Sigmoid colon (tissue), 7 donors: ENCODE measurements around the gene SPON2. TPM values are rescaled to one million over a fixed set of nuclear protein-coding genes. Genes with fewer than 3 reads are reported as not detected.

Experiments used
- DNase-seq: peaks from one replicate; pipeline ENCODE4 v3.0.0-alpha.2; 2019
- H3K27ac ChIP-seq, 4 donors: fragments of 200-600 bp; sonication (generic); one replicate each; pipeline ENCODE4 v1.5.1; 2016 to 2019; ENCODE audit warnings: mild to moderate bottlenecking in 1 of 4
- H3K27me3 ChIP-seq, 3 donors: fragments of 200-600 bp; sonication (generic); one replicate each; pipeline ENCODE4 v1.5.1; 2019; ENCODE audit warnings: mild to moderate bottlenecking in 1 of 3
- H3K36me3 ChIP-seq, 4 donors: fragments of 200-600 bp; sonication (generic); one replicate each; pipeline ENCODE4 v1.5.1; 2016 to 2019
- H3K4me1 ChIP-seq, 4 donors: fragments of 200-600 bp; sonication (generic); one replicate each; pipeline ENCODE4 v1.5.1; 2017 to 2019
- H3K4me3 ChIP-seq, 4 donors: fragments of 200-600 bp; sonication (generic); one replicate each; pipeline ENCODE4 v1.5.1; 2017 to 2019; ENCODE audit warnings: mild to moderate bottlenecking in 2 of 4, moderate library complexity in 1 of 4
- H3K9me3 ChIP-seq, 4 donors: fragments of 200-600 bp in 3 of 4; sonication (generic) in 3 of 4; one replicate each; pipeline versions ENCODE4 v1.5.1 to v1.6.1; 2013 to 2019
- EP300 ChIP-seq, 4 donors: sonication (generic); formaldehyde crosslinking; IDR thresholded peaks; one replicate each; pipeline ENCODE4 v1.6.1; 2017; ENCODE audit warnings: antibody characterized with exemption in 4 of 4
- POLR2A ChIP-seq, 2 donors: fragments of 450-650 bp; IDR thresholded peaks; one replicate each; pipeline ENCODE4 v1.6.1; 2016; ENCODE audit warnings: antibody characterized with exemption in 2 of 2, mild to moderate bottlenecking in 2 of 2, moderate library complexity in 2 of 2
- POLR2AphosphoS5 ChIP-seq, 4 donors: sonication (generic); formaldehyde crosslinking; IDR thresholded peaks; one replicate each; pipeline ENCODE4 v1.6.1; 2017; ENCODE audit warnings: antibody characterized with exemption in 4 of 4
- WGBS, 2 donors: extraction: QIAGEN DNeasy Blood & Tissue Kit; methylation state at CpG; one replicate each; pipeline ENCODE4 v1.1.7; 2013; 5-methylcytosine and 5-hydroxymethylcytosine counted together
- intact Hi-C: fragments of 100-400 bp; cut with DNase I; formaldehyde crosslinking; loops from one replicate; pipeline ENCODE4 v1.15.1; 2023
- polyA plus RNA-seq, 3 donors: library from polyadenylated mRNA; stranded (reverse); fragments of 200-250 nt; gene quantifications; one replicate each; pipeline ENCODE4 v1.2.3, GENCODE V29; 2013
- total RNA-seq, 4 donors: library from RNA; depleted of rRNA; stranded (reverse); fragments of >200 nt; gene quantifications; one replicate each; pipeline ENCODE4 v1.1.0, GENCODE V29; 2016
- TF ChIP-seq, protein P1 (sequence below), 4 experiments: fragments of 450-650 bp in 3 of 4; fragments of 200-600 bp in 1 of 4; IDR thresholded peaks; one replicate each; pipeline ENCODE4 v1.5.1; 2016 to 2019; ENCODE audit warnings: antibody characterized with exemption in 4 of 4, mild to moderate bottlenecking in 3 of 4, moderate library complexity in 2 of 4
- donor health status: healthy with polysubstance abuse.
- donor health status: Bipolar disorder and iron deficiency.
- donor health status: healthy.

The SPON2 gene
- total and polyA plus RNA-seq, 7 donors, result 8.6 to 165 (median 33.6) TPM

DNA sequence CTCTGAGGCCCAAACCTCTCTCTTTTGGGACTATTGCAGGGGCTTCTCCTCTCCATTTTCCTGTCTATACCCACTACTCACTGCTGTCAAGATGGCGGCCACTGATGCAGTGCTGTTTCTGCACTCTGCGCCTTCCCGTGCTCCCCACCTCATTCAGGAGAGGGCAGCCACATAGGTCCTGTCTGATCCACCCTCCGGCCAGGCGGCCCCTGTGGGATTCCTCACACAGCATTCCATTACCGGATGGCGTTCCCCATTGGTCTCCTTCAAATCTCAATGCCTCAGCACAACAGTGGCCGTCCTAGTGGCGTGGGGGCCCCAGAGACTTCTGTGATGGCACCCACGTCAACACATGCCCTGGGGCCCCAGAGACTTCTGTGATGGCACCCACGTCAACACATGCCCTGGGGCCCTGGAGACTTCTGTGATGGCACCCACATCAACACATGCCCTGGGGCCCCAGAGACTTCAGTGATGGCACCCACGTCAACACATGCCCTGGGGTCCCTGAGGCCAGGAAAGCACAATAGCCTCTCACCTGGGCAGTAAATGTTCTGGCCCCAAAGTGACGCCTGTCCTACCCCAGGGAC, 7.3 kb downstream of the SPON2 start:
- H3K9me3 ChIP-seq, result no peaks in the 10 kb centered on the region
- no peak for DNase-seq
- intact Hi-C loops, result loop anchor here (5.0 to 10.0 kb wide), 3 partner anchors 33 to 180 kb away; partner anchors contain the start of gene UVSSA
- peaks cover 0 to 4% (median 2%) of the 10 kb centered on the region in 3 donors for H3K27me3 ChIP-seq
- no peak overlapping the region for H3K27ac ChIP-seq
- H3K4me1 ChIP-seq, result peaks cover 0 to 26% (median 14%) of the 10 kb centered on the region in 4 donors
- TF ChIP-seq POLR2A (IDR thresholded peaks at IDR 0.05) (no peak), EP300 (IDR thresholded peaks at IDR 0.05) (no peak), POLR2AphosphoS5 (IDR thresholded peaks at IDR 0.05) (no peak)
- TF ChIP-seq, protein P1, sequence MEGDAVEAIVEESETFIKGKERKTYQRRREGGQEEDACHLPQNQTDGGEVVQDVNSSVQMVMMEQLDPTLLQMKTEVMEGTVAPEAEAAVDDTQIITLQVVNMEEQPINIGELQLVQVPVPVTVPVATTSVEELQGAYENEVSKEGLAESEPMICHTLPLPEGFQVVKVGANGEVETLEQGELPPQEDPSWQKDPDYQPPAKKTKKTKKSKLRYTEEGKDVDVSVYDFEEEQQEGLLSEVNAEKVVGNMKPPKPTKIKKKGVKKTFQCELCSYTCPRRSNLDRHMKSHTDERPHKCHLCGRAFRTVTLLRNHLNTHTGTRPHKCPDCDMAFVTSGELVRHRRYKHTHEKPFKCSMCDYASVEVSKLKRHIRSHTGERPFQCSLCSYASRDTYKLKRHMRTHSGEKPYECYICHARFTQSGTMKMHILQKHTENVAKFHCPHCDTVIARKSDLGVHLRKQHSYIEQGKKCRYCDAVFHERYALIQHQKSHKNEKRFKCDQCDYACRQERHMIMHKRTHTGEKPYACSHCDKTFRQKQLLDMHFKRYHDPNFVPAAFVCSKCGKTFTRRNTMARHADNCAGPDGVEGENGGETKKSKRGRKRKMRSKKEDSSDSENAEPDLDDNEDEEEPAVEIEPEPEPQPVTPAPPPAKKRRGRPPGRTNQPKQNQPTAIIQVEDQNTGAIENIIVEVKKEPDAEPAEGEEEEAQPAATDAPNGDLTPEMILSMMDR (IDR thresholded peaks at IDR 0.05), result no peak
- no peak overlapping the region for H3K4me3 ChIP-seq
- H3K36me3 ChIP-seq, result no peaks in the 10 kb centered on the region
- 89 to 91% methylated on average over 13 of the region's 13 CpGs for WGBS, 2 donors

DNA sequence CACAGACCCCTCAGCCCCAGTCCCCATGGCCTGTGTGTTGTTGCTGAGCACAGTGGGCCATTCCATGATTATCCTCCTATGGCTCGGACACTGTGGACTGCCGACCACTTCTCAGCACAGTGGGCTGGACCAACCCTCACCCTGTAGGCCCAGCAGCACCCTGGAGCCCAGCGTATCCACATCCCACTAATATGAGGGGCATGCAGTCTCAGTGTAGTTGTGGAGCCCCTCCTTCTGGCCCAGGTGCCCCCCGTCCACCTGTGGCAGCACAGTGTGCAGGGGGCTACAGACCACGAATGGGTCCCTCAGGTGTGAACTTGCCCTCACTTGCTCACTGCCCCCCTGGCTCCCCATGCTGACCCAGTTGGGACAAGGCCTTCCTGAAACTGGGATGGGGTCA, 7.9 kb downstream of the SPON2 start:
- Histone ChIP-seq H3K9me3 (no peaks in the 10 kb centered on the region), H3K4me3 (no peak overlapping the region), H3K4me1 (peaks cover 0 to 23% (median 13%) of the 10 kb centered on the region in 4 donors), H3K27ac (no peak overlapping the region), H3K27me3 (no peaks in the 10 kb centered on the region), H3K36me3 (no peaks in the 10 kb centered on the region)
- TF ChIP-seq, protein P1 (IDR thresholded peaks at IDR 0.05), result no peak
- TF ChIP-seq POLR2AphosphoS5 (IDR thresholded peaks at IDR 0.05) (no peak), EP300 (IDR thresholded peaks at IDR 0.05) (no peak), POLR2A (IDR thresholded peaks at IDR 0.05) (no peak)
- DNase-seq, result no peak
- intact Hi-C loops, result loop anchor here (10.0 kb wide), 1 partner anchor 180 kb away; the partner anchor contains the start of gene UVSSA
- whole genome bisulfite sequencing, 2 donors, result 91 to 95% methylated on average over 5 of the region's 5 CpGs

DNA sequence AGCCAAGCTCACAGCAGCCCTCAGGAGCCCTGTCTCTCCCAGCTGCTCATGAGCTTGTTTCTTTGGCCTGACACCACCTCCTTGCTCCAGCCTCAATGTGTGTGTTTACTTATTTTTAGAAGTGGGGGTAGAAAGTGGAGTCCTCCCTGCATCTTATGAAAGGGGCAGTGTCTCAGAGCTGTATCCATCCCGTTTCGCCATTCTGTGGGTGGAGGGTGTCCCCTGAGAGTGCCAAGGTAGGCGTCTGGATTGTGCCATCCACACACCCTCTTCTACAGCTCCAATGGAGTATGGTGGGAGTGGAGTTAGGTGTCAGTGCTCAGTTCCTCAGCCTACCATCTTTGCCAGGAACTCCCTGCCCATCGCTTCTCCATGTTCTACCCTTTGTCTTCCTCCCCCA, 8.3 kb downstream of the SPON2 start:
- Histone ChIP-seq H3K9me3 (no peaks in the 10 kb centered on the region), H3K4me3 (no peak overlapping the region), H3K4me1 (peaks cover 0 to 22% (median 13%) of the 10 kb centered on the region in 4 donors), H3K27me3 (no peaks in the 10 kb centered on the region), H3K36me3 (no peaks in the 10 kb centered on the region), H3K27ac (no peak overlapping the region)
- TF ChIP-seq, protein P1 (IDR thresholded peaks at IDR 0.05), result no peak
- TF ChIP-seq EP300 (IDR thresholded peaks at IDR 0.05), result no peak
- 91 to 95% methylated on average over 4 of the region's 4 CpGs for WGBS, 2 donors
- no peak for DNase-seq
- intact Hi-C loops, result loop anchor here (10.0 kb wide), 1 partner anchor 181 kb away; the partner anchor contains the start of gene UVSSA

DNA sequence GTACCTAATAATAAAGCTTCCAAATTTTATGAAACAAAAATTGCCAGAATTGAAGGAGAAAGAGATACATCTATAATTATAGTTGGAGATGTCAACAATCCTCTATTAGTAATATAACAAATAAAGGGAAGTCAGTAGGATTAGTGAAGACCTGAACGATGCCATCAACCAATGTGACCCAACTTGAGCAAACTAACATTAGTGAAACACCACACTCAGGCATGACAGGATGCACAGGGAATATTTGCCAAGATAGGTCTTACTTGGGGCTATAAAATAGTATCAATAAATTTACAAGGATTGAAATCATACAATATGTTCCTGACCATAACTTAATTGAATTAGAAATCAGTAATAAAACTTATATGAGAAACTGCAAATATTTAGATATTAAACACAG, 12.0 kb downstream of the SPON2 start:
- H3K27me3 ChIP-seq, result no peaks in the 10 kb centered on the region
- peaks cover 0 to 7% (median 5%) of the 10 kb centered on the region in 4 donors for H3K4me1 ChIP-seq
- DNase-seq, result no peak
- intact Hi-C loops, result loop anchor here (10.0 kb wide), 1 partner anchor 184 kb away; the partner anchor contains the start of gene UVSSA
- no peaks in the 10 kb centered on the region for H3K36me3 ChIP-seq
- no peak overlapping the region for H3K27ac ChIP-seq
- 92 to 93% methylated on average over 1 of the region's 1 CpG for WGBS, 2 donors
- no peak for TF ChIP-seq EP300 (IDR thresholded peaks at IDR 0.05)
- TF ChIP-seq POLR2A (IDR thresholded peaks at IDR 0.05), result no peak
- TF ChIP-seq, protein P1 (IDR thresholded peaks at IDR 0.05), result no peak
- TF ChIP-seq POLR2AphosphoS5 (IDR thresholded peaks at IDR 0.05), result no peak
- no peak overlapping the region for H3K4me3 ChIP-seq
- H3K9me3 ChIP-seq, result no peaks in the 10 kb centered on the region
